Measurements from ENCODE around the gene TST.
"Not testable (repeated sequence)": the region's sequence is repeated elsewhere in the genome, so short reads cannot be mapped to it uniquely, and the experiment has no call there.

TST gene

GRCh38 chr22:36990457-36990856, 28.8 kb downstream of the TST start:
- peaks cover 0 to 42% of the 10 kb centered on the region in 2 donors for H3K27me3 ChIP-seq
- intact Hi-C loops (cut with DNase I; ENCODE audit: low total_unique reads): no loop called here
- no peak for TF ChIP-seq CTCF (IDR thresholded peaks at IDR 0.05)
- no peaks in the 10 kb centered on the region for H3K36me3 ChIP-seq
- no peak for DNase-seq
- no peak overlapping the region for H3K4me3 ChIP-seq
- H3K27ac ChIP-seq: no peak overlapping the region
- no peaks in the 10 kb centered on the region for H3K4me1 ChIP-seq
- peaks cover 3 to 10% (median 9%) of the 10 kb centered on the region in 3 donors for H3K9me3 ChIP-seq

- Histone ChIP-seq H3K27me3 (peaks cover 0 to 45% of the 10 kb centered on the region in 2 donors), H3K9me3 (peaks cover 3 to 10% (median 9%) of the 10 kb centered on the region in 3 donors)
- intact Hi-C loops (cut with DNase I; ENCODE audit: low total_unique reads); H3K4me3 ChIP-seq; H3K4me1 ChIP-seq; H3K27ac ChIP-seq; DNase-seq; H3K36me3 ChIP-seq: not testable (repeated sequence)
Measured at GRCh38 chr22:36989012-36989411, 30.2 kb downstream of the TST start.

DNA sequence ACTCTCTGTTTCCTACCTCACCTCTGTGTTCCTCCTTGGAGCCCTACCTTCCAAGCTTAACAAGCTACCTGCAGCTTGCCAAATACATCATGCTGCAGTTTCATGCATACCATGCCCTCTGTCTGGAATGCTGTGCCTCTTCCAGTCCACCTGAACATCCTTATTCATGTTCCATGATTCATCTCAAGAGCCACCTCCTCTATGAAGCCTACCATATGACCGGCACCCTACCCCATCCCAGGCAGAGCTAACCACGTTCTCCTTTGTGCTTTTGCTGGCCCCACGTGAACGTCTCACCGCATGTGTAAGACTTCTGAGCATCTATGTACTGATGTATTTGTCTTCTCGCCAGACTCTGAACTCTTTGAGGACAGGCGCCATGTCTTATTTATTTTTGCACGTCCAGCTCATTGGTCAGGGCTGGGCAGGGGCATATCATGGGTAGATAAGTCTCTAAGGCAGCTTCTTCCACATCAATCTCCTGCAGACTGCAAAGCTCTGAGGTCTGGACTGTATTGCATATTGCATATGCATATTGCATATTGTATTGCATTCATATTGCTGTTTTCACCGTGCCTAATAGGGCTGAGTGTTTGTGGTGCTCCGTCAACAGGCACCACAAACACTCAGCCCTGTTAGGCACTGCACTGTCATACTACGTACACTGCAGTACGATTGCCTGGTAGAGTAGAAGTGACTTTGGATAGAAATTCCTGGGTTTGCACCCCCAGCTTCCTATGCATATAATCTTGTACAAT, 31.0 kb downstream of the TST start:
- Histone ChIP-seq H3K4me1 (no peaks in the 10 kb centered on the region), H3K9me3 (peaks cover 3 to 10% (median 9%) of the 10 kb centered on the region in 3 donors), H3K27me3 (peaks cover 0 to 53% of the 10 kb centered on the region in 2 donors), H3K27ac (no peak overlapping the region), H3K36me3 (no peaks in the 10 kb centered on the region), H3K4me3 (no peak overlapping the region)
- no peak for TF ChIP-seq CTCF (IDR thresholded peaks at IDR 0.05)
- intact Hi-C loops (cut with DNase I; ENCODE audit: low total_unique reads): no loop called here
- DNase-seq: no peak

- DNase-seq: no peak
- H3K4me1 ChIP-seq: no peaks in the 10 kb centered on the region
- peaks cover 3 to 10% (median 9%) of the 10 kb centered on the region in 3 donors for H3K9me3 ChIP-seq
- H3K4me3 ChIP-seq: no peak overlapping the region
- peaks cover 0 to 61% of the 10 kb centered on the region in 2 donors for H3K27me3 ChIP-seq
- H3K36me3 ChIP-seq: no peaks in the 10 kb centered on the region
- no peak overlapping the region for H3K27ac ChIP-seq
- TF ChIP-seq CTCF (IDR thresholded peaks at IDR 0.05): peak; percentile 7 to 23
- intact Hi-C loops (cut with DNase I; ENCODE audit: low total_unique reads): no loop called here
Measured at GRCh38 chr22:36986242-36986821, 32.9 kb downstream of the TST start.

GRCh38 chr22:36985211-36985889, 33.9 kb downstream of the TST start:
- no peak overlapping the region for H3K4me3 ChIP-seq
- no peak overlapping the region for H3K27ac ChIP-seq
- no peak for DNase-seq
- no peaks in the 10 kb centered on the region for H3K36me3 ChIP-seq
- no peaks in the 10 kb centered on the region for H3K4me1 ChIP-seq
- peaks cover 0 to 60% of the 10 kb centered on the region in 2 donors for H3K27me3 ChIP-seq
- TF ChIP-seq CTCF (IDR thresholded peaks at IDR 0.05): no peak
- H3K9me3 ChIP-seq: peaks cover 3 to 10% (median 9%) of the 10 kb centered on the region in 3 donors
- intact Hi-C loops (cut with DNase I; ENCODE audit: low total_unique reads): no loop called here

DNA sequence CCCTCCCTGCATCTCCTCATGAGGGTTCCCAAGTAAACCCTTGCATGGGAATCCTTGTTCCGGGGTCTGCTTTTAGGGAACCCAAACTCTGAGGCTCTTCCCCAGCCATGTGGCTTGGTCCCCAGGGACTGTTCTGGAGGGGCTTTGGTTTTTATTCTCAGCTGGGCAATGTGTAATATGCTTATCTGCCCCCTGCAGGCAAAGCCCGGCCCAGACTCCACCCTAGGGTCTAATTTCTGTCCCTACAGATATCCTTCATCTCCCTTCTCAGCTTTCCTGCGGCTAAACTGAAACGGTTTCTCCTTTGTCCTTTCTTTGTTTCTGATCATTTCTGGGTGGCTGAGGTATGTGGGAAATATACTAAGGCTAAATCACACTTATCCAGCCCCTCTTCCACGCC, 37.1 kb downstream of the TST start:
- peaks cover 3 to 10% (median 9%) of the 10 kb centered on the region in 3 donors for H3K9me3 ChIP-seq

More for the DNA sequence above, 37.1 kb downstream of the TST start:
- H3K36me3 ChIP-seq: no peaks in the 10 kb centered on the region
- no peak overlapping the region for H3K27ac ChIP-seq
- peaks cover 0 to 47% of the 10 kb centered on the region in 2 donors for H3K27me3 ChIP-seq
- no peak for DNase-seq
- peaks cover 0 to 6% (median 4%) of the 10 kb centered on the region in 4 donors for H3K4me1 ChIP-seq
- no peak for TF ChIP-seq CTCF (IDR thresholded peaks at IDR 0.05)
- intact Hi-C loops (cut with DNase I; ENCODE audit: low total_unique reads): loop anchor here (5.0 kb wide), 1 partner anchor 205 kb away; the partner anchor contains the start of gene IFT27
- H3K4me3 ChIP-seq: no peak overlapping the region
